ENCODE measurements around the gene NPIPB2.
"Not testable (repeated sequence)": the region's sequence is repeated elsewhere in the genome, so short reads cannot be mapped to it uniquely, and the experiment has no call there.

NPIPB2 gene

GRCh38 chr16:11957591-11958395, 15.9 kb upstream of the NPIPB2 start:
- DNase-seq (ENCODE audit: low spot score) = no peak

- DNase-seq (ENCODE audit: low spot score) = no peak
Observed at GRCh38 chr16:11956558-11956957, 14.7 kb upstream of the NPIPB2 start.

DNA sequence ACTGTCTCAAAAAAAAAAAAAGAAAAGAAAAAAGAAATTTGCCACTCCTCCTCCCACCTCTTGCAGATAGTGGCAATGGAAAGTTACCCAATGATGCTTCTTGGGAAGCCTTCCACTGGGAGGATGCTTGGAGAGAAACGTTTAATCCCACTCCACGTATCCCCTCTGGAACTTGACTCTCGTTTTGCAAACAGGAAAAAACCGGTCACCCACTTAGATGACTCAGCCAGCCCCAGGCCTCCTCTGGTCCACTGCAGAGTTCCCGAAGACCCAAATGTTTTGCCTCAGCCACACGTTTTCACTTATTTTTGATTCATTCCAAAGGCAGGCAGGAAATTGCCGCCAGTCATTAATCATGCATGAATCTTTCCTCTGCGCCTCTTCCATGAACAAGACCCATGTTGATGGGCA, 13.9 kb upstream of the NPIPB2 start:
- peak; percentile 90 for DNase-seq (ENCODE audit: low spot score)

DNA sequence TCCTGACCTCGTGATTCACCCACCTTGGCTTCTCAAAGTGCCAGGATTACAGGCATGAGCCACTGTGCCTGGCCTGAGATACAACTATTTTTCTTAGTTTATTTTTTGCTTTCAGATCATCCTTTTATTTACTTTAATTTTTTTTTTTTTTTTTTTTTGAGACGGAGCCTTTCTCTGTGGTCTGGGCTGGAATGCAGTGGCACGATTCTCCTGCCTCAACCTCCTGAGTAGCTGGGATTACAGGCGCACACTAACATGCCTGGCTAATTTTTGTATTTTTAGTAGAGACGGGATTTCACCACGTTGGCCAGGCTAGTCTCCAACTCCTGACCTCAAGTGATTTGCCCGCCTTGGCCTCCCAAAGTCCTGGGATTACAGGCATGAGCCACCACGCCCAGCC, 11.7 kb upstream of the NPIPB2 start:
- not testable (repeated sequence) for DNase-seq (ENCODE audit: low spot score)

GRCh38 chr16:11950388-11950787, 8.5 kb upstream of the NPIPB2 start:
- no peak for DNase-seq (ENCODE audit: low spot score)

DNA sequence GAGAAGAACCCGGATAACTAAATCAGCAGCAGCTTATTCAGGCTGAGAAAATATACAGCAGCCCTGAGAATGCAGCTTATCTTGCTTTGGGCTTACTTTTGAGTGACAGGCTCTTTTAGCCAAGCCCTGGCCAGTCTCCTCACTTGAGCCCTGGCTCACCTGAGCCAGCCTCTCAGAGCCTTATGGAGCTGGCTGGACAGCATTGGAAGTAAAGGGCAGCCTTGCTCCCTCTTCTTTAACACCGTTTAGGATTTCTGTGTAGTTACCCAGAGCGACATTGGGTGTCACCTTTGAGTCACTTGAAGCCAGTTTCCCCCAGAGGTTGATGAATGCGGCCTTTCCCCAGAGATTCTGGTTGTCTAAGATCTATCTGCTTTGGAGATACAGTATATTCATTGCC, 7.7 kb upstream of the NPIPB2 start:
- DNase-seq (ENCODE audit: low spot score) = peak; percentile 70

DNA sequence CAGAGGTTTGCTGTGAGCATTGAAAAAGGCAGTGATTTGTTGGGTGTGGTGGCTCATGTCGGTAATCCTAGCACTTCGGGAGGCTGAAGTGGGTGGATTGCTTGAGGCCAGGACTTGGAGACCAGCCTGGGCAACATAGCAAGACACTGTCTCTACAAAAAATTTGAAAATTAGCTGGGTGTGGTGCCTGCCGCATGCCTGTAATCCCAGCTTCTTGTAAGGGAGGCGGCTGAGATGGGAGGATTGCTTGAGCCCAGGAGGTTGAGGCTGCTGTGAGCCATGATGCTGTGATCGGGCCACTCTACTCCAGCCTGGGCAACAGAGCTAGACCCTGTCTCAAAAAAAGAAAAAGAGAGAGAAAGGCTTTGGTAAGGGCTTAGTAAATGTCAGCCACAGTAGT, 7.0 kb upstream of the NPIPB2 start:
- DNase-seq (ENCODE audit: low spot score) = no peak

- DNase-seq (ENCODE audit: low spot score) = no peak
Observed at GRCh38 chr16:11946433-11946832, 4.6 kb upstream of the NPIPB2 start.

DNA sequence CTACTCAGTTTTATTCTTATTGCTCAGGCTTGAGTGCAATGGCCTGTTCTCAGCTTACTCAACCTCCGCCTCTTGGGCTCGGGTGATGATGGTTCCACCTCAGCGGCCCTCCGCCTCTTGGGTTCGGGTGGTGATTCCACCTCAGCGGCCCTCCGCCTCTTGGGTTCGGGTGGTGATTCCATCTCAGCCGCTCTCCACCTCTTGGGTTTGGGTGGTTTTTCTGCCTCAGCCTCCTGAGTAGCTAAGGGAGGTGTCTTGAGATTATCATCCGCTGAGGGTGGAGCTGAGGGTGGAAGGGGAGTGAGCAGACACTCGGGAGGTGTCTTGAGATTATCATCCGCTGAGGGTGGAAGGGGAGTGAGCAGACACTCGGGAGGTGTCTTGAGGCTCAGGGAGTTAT, 14.5 kb downstream of the NPIPB2 start:
- not testable (repeated sequence) for DNase-seq (ENCODE audit: low spot score)

- DNase-seq (ENCODE audit: low spot score) = not testable (repeated sequence)
Observed at GRCh38 chr16:11924046-11924445, 17.8 kb downstream of the NPIPB2 start.

DNA sequence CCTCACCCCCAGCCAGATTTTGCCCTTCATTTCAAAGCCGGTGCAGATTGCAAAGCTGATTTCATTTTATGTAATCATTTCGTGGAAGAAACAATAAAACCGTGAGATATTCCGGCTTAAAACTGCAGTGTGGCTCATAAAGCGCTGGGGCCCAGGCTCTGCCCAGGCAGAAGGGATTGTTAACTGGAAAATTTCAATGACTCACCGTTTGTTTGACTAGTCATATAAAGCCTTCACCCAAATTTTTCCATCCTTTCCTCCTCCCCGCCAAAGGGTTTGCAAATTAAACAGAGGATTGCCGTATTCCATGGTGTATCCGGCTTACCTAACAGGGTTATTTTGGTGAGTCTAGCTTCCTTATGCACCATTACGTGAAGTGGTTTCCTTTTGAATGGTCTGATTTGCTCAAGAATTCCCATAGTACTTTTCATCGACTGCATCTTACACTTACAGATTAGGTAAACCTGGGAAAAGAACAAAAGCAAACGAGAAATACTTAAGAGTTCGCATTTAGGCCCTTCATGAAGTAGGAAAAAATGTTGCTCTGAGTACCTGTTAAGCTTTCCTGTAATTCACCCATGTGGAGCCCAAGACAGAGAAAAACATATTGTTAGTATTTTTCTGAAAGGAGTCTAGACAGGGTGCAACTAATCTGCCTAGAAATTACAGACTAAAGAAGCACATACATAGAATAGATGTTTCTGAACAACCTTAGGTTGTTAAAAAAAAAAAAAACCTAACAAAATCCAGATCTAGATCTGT, 25.1 kb downstream of the NPIPB2 start:
- peak; percentile 71 for DNase-seq (ENCODE audit: low spot score)

DNA sequence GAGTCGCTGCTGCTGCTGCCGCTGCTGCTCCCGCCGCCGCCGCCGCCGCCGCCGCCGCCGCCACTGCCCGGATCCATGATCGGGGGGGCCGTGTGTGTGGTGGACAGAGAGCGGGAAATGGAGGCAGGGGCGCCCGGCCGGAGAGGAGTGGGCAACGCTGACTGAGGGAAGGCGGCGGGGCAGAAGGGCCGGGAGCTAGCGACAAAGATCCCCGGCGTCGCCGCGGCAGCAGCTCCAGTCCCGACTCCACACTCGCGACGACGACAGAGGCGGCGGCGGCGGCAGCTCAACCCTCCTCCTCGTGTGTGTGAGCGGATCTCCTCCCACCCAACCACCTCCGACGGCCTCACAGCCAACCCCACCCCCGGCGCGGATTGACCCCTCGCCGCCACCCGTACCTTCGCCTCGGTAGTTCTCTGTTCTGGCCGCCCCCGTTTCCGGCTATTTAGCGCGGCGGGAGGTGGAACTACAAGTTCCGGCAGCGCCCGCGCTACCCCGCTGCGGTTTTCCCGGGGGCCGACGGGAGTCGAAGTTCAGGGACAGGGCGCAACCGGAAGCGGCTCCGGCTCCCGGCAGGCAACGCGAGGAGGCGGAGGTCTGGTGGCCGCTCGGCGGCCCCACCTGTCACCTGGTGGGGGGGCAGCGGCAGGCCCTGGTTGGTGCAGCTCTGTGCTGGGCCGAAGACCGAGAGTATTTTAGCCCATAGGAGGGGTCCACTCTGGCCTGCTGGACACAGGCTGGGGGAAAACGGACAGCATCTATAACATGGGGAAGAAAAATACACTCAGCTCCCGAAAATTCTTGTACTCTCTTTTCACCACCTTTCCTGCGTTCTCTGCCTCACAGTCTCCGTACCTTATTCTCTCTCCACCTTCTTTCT, 26.0 kb downstream of the NPIPB2 start, which contains the start of gene GSPT1:
Gene GSPT1 (minus strand): TSS at position 313 of the 880 bp plus-strand sequence. CDS start 236 bp downstream, at position 77.
- peak; percentile 97 for DNase-seq (ENCODE audit: low spot score)

- peak; percentile 72 for DNase-seq (ENCODE audit: low spot score)
Observed at GRCh38 chr16:11915114-11915643, 26.7 kb downstream of the NPIPB2 start.

- DNase-seq (ENCODE audit: low spot score) = peak; percentile 48
Observed at GRCh38 chr16:11914210-11915113, 27.4 kb downstream of the NPIPB2 start.

DNA sequence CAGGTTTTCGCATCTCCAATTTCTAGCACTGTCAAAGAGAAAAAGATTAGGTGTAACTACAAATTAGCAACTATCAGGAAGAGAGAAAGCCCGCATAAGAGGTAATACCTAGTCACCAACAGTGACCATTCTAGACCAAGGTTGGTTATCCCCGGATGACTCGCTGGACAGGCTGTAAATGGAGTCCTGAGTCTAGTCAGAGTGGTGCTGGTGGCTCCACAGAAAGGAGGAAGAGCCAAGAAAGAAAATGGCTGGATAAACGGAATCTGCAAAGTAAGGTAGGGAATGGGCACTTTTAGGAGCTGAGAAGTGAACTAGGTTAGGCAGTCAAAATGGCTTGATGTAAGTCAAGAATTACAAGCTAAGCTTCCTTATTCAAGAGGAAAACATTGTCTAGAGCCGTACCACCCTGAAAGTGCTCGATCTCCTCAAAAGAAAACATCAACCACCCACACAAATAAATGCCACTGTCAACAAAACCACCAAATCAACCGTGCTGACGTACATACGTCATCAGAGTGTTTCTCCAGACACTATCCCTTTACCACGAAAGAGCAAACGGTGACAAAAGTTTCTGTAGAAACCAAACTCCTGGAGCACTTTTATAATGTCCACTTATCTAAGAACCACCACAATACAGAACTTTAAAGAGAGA, 28.3 kb downstream of the NPIPB2 start:
- no peak for DNase-seq (ENCODE audit: low spot score)

DNA sequence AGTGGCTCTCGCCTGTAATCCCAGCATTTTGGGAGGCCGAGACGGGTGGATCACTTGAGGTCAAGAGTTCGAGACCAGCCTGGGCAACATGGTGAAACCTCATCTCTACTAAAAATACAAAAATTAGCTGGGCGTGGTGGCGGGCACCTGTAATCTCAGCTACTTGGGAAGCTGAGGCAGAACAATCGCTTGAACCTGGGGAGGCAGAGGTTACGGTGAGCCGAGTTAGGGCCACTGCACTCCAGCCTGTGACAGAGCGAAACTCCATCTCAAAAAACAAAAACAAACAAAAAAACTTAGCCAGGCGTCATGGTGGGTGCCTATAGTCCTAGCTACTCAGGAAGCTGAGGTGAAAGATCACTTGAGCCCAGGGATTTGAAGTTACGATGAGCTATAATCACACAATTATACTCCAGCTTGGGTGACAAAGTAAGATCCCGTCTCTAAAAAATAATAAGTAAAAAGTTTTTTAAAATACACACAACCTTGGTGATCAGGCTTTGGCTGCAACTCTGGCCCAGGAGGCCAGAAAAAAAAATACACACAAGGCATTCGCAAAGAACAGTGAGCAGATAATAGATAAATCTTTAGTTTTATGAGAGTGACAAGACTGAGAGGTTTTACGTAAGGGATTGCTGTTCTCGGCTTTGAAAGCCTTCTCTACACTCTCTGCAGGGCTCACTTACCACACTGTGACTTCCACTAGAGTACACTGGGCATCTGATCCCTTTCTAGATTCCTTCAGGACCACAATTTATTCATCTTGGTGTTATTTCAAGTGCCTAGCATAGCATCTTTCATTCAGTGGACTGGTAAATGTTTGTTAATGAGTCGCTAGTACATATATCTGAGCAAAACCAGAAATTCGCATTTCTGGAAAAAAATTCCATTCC, 31.9 kb downstream of the NPIPB2 start:
- DNase-seq (ENCODE audit: low spot score) = peak; percentile 30

DNA sequence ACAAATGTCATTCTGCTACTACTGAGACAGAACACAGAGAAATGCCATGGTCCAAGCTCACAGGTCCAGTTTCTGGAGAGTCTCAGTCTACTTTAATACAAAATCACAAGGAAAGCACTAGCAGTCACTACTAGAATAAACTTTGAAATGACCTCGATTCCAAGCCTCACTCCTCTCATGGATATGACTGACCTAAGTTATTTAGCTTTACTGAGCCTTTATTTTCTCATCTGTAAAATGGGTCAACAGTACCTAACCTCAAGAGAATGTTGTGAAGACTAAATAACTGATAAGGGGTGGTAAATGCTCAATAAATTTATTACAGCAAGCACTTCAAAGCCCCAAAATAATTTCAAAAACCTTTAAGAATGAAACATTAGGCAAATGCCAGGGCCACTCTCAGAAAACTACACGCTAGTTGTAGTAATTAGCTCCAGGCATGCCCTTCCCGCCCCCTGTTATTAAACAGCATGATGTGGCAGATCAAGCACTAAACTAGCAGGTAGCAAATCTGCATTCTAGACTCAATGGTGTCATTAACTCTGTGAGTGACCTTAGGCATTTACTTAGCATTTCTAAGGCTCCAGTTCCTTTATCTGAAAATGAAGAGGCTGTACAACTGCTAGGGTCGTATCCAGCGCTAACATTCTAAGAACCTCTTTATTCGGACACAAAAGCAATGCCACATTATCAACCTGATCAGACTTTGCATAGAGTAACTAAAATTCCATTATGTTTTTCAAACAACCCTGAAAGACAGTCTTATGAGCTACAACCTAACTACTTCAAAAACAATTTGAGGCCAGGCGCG, 34.5 kb downstream of the NPIPB2 start:
- no peak for DNase-seq (ENCODE audit: low spot score)

DNA sequence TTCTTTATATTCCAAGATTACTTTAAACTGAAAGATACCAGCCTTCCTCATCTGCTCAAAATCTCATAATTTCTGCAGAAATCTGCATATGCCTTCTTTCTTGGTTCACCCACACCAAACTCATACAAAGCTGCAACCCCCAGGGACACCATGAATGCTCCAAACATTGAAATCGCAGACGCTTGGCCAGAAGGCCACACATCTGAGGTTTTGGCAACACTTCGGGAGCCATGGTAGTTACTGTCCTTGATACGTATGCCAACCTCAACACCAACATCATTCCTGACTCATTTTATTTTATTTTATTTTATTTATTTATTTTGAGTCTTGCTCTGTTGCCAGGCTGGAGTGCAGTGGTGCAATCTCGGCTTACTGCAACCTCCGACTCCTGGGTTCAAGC, 37.9 kb downstream of the NPIPB2 start:
- DNase-seq (ENCODE audit: low spot score) = no peak

Measured in GM03348 (cell line).